Neural progenitor cell (in vitro differentiated cells): ENCODE results near the gene KRTAP16-1.

Source experiments
- CTCF ChIP-seq: fragments of 200-600 bp; sonication (generic); IDR thresholded peaks from 2 replicates; pipeline ENCODE4 v1.5.1; 2017; ENCODE audit warnings: antibody characterized with exemption, mild to moderate bottlenecking
- EZH2 ChIP-seq: fragments of 200-600 bp; sonication (generic); IDR thresholded peaks from 2 replicates; pipeline ENCODE4 v1.6.1; 2017; ENCODE audit warnings: antibody characterized with exemption, mild to moderate bottlenecking, moderate library complexity
- EZH2phosphoT487 ChIP-seq: fragments of 200-600 bp; sonication (generic); IDR thresholded peaks from 2 replicates; pipeline ENCODE4 v1.6.1; 2017; ENCODE audit warnings: antibody characterized with exemption

GRCh38 chr17:41263212-41263611 is 45.9 kb downstream of the KRTAP16-1 start:
- TF ChIP-seq CTCF (no peak), EZH2 (no peak), EZH2phosphoT487 (no peak)
